HG03280 (cell line): ENCODE data around the gene HOXD8.

ENCODE experiments used
- ATAC-seq: cut with Tn5 transposase; IDR thresholded peaks from one replicate; pipeline ENCODE4 v1.9.1; 2021; ENCODE audit warnings: mild to moderate bottlenecking, moderate library complexity; ENCODE audit not compliant: unreplicated experiment

The HOXD8 gene

DNA sequence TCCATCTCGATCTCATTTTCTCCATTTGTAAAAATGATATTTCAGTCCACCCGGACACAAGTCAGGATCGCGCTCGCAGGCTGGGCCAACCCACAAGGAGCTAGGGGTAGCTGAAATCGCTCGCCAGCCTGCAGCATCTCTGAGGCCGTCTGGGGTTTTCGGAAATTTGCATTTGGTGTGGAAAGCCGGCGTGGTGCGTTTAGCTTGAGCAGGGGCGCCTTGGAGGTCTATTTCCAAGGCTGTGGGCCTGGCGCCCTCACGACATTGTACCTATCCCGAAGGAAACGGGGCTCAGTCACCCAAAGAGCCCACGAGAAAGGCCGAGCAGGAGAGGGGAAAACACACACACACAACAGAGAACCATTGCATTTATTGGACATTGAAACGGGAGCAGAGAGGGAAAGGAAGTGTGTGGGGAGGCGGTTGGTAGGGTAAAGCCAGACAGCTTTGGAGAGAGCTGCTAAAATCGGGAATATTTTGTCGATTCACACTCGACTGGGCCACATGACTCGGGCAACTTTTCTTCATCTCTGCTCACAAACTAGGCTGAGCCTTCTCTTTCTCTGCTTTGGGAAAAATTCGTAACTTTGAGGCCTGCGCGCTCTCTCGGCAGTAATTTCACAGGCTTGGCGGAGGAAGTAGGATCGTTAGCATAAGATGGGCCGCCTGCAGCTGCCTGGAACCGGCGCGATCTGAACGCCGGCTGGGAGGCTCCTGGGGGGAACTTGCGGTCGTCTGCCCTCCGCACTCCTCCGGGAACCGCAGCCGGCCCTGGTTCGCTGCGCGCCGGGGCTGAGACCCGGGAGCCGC, 1.1 kb upstream of the HOXD8 start:
- ATAC-seq: no peak

GRCh38 chr2:176129813-176130146, 275 bp downstream of the HOXD8 start:
- ATAC-seq: no peak

GRCh38 chr2:176130147-176130956, 847 bp downstream of the HOXD8 start:
- no peak for ATAC-seq

GRCh38 chr2:176130957-176131847, 1.7 kb downstream of the HOXD8 start:
- ATAC-seq: no peak

DNA sequence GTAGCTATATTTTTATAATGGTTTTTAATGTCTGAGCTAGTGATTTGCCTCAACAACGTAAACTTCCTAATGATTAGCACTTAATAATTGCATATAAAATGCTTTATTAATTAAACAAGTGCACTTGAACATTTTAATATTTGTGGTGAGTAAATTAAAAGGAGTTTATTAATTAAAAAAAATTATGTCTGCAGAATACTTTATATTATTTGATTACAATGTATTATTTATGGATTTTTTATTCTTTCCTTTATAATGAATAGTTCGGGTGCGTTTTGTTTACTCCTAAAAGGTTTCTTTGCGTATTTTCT, 2.3 kb downstream of the HOXD8 start:
- ATAC-seq: no peak

DNA sequence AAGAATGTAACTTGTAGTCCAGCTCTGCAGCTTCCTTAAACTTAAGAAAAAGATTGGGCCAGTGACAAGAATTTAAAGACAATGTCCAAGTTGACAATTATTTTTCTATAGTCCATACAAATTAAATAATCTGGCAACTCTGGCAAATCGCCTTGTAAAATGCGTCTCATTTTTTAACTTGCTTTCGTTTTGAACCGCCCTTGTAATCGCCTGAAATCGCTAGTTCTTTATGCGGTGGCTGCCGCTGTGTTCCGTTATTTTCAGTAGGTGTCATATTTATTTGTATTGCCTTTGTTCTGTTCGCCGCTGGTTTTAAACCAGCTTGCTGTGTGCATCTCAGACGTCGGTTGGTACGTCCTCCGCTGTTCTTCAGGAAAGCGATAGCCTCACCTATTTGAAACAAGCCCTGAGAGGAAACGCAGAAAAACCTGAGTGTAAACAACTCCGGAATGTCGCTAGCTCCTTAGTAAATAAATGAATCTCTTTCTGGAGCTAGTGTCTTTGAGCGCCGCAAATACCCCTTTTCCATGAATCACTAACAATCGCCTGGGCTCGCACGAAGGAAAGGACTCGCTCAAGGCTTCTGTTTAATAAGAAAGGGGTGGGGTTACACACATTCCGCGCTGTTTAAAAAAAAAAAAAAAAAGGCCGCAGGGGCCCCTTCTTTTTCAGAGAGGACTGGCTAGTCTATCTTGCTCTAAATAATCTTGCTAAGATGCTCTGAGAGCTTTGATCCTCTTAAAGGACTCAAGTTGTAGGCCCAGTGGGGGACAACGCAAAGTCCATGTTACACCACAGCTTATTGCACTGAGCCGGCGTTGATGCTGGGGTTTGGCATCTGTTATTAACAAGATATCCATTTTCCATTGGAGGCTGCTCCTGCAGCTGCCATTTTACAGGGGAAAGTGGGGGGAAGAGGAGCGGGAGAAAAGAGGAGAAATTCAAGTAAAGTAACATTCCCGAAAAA, 3.0 kb downstream of the HOXD8 start:
- no peak for ATAC-seq

DNA sequence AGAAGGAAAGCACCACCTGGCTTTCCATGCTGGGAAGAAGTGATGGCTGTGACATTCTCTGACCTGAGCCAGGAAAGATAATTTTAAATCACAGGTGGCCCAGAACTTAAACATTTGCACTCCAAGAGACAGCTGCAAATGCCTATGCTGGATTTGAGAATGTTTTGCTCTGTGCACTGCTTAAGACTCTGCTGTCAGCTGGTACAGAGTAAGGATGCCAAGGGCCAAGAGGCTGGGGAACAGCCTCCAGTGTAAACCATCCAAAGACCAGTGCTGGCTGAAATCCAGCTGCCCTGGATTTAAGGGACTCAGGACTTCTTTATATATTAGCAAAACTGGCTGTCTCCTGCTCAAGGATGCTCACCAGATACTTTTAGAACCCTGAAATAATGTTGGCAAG, 3.9 kb downstream of the HOXD8 start:
- ATAC-seq: no peak

- no peak for ATAC-seq
These were observed 4.5 kb downstream of the HOXD8 start for GRCh38 chr2:176134035-176134434.

- no peak for ATAC-seq
These were observed 5.5 kb downstream of the HOXD8 start for GRCh38 chr2:176135035-176135440.

GRCh38 chr2:176136374-176137251, 7.1 kb downstream of the HOXD8 start:
- ATAC-seq: no peak

DNA sequence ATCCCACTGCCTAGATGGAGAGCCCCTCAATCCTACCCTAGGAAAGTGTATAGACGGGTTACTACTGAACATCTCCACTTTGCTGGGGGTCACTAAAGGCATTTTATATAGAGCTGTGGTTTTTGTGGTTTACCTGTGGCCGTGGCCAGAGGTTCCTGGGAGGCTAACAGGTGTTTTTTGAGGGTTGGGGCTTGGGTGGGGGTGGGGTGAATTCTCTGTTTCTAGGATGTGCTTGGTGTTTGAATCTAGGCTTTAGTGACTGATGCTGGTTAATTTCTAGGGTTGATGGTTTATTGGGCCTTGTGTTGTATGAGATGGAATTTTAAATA, 7.7 kb downstream of the HOXD8 start:
- ATAC-seq: no peak

- ATAC-seq: no peak
These were observed 8.4 kb downstream of the HOXD8 start for GRCh38 chr2:176137906-176138305.

DNA sequence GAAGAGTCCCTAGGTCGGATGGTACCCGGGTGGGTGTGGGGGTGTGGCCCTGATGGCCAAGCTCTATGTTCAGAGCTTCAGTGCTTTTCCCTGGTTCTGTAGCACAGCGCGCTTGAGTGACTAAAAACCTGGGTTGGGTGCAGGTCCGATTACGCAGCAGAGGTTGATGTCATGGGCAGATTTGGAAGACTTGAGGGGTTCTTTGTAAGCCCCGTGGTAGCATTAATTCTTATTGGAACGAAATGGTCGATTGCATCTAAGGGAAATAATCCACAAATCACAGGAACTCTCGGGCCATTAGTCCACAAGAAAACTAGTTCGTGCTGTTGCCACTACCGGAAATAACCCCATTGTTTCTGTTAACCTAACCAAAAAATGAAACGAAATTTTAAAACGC, 9.0 kb downstream of the HOXD8 start:
- ATAC-seq: no peak

DNA sequence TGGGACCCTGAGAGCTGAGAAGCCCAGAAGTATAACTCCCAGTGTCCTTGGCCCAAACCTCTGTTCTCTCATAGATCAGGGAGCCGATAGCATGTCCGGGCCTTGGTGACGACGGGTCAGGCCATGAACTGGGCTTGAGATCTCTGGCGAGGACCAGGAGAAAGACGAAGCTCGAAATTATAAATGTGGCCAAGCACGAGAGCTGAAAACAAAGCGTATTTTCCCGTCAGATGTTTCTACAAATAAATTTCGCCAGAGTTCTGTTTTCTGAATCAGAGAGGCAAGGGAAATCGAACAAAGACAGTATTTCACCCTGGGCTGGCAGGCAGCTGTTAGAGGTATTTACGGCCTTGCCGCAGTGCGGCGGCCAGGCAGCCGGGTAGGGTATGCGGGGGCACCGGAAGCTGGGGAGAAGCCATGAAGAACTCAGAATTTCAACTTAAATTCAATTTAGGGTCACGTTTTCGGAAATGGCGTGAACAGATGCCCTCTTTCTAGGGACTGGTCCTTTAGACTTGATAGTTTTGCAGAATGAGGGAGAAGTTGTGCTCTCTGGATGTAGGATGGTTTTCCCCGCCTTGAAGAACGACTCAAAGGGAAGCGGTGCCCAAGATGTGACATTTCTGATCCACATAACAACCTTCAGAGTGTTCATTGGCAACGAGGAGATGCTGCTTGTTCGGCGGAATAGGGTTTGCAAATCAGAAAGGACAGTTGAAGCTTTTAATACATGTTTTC, 9.6 kb downstream of the HOXD8 start:
- no peak for ATAC-seq

GRCh38 chr2:176139661-176140512, 10.4 kb downstream of the HOXD8 start:
- ATAC-seq: no peak

DNA sequence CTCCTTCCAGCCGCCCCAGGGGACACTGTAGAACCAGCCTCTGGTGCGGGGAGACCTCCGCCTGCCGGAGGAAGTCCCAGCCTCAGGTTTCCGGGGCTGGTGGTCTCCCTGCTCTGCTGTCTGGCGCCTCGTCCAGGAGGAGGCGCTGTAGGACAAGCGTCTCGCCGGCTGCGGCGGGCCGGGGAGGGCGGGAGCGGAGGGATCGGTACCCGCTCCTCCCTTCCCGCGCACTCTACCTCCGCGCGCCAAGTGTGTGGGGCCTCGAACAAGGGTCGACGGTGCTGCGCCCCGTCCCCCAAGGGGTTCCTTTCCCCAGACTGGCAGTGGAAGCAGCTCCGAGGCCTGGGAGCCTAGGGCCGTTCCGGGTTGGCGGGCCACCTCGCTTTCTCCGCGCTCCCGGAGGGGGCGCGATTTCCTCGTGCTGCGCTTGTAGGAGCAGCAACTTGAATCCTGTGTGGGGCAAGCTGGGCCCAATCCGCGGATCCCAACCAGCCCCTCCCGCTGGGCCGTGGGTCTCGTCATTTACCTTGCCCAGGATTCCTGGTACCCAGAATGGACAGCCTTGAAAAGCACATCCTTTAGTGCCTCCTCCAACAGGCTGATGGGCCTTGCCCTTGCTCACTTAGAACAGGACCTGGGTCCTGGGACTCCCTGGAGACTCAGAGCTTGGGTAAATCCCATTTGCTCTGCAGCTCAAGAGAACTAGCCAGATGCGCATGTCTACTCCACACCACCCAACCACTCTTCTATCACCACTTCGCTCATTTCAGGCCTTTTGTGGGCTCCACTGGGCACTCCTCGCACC, 11.2 kb downstream of the HOXD8 start:
- ATAC-seq: peak; percentile 94

GRCh38 chr2:176142281-176142680, 12.8 kb downstream of the HOXD8 start:
- ATAC-seq: no peak
